ENCODE data around the gene ALAS1. TPM values are rescaled to one million over a fixed set of nuclear protein-coding genes. Genes with fewer than 3 reads are reported as not detected.
A peak's percentile ranks its signal among the peaks of the same experiment; 100 is the strongest.

The ALAS1 gene
- total RNA-seq, 1 experiment from 2014 or later: 80.2 TPM

GRCh38 chr3:52240886-52241370, 43.0 kb downstream of the ALAS1 start:
- no peaks in the 10 kb centered on the region for H3K9me3 Mint-ChIP-seq (ENCODE audit: low read depth, unreplicated experiment)
- intact Hi-C loops (cut with micrococcal nuclease; ENCODE audit: unreplicated experiment): no loop called here
- H3K4me3 Mint-ChIP-seq (ENCODE audit: low read depth, unreplicated experiment): peak overlapping the region; percentile 87
- peak overlapping the region; percentile 89 for H3K27ac Mint-ChIP-seq (ENCODE audit: unreplicated experiment)
- no peaks in the 10 kb centered on the region for H3K27me3 Mint-ChIP-seq (ENCODE audit: unreplicated experiment)
- CTCF ChIA-PET: interaction anchor here (0.5 to 1.2 kb wide), 5 partner anchors 9 to 98 kb away, joined by 4 to 6 read pairs (median 4); no protein-coding TSS in a partner anchor
- TF ChIP-seq CTCF (IDR thresholded peaks at IDR 0.05; ENCODE audit: unreplicated experiment): no peak
- H3K36me3 Mint-ChIP-seq (ENCODE audit: insufficient read depth, unreplicated experiment): peaks cover 50% of the 10 kb centered on the region
- peaks cover 22% of the 10 kb centered on the region for H3K4me1 Mint-ChIP-seq (ENCODE audit: low read depth, unreplicated experiment)
- no TSS peak for BruUV-seq (replicated peaks)
- no peak for DNase-seq

DNA sequence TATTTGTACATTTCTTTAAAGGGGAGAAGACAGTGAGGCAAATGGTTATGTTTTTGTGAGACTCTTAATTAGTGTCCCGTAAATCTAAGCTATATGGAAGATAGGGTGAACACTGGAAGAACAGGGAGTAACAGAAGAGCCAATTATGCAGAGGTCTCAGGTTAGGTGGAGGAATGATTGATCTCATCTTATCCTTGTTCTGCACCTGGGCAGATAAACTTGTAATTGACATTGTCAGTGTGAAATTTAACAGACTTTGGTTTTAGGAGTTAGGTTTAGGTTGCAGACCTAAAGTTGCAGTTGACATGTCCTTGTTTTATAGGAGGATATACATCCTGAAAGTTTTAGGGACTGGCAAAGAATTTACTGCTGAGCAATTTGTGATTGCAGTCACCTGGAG, 44.1 kb downstream of the ALAS1 start:
- intact Hi-C loops (cut with micrococcal nuclease; ENCODE audit: unreplicated experiment): no loop called here
- Mint-ChIP-seq H3K36me3 (ENCODE audit: insufficient read depth, unreplicated experiment) (peaks cover 54% of the 10 kb centered on the region), H3K9me3 (ENCODE audit: low read depth, unreplicated experiment) (no peaks in the 10 kb centered on the region), H3K4me1 (ENCODE audit: low read depth, unreplicated experiment) (peaks cover 22% of the 10 kb centered on the region), H3K4me3 (ENCODE audit: low read depth, unreplicated experiment) (no peak overlapping the region), H3K27ac (ENCODE audit: unreplicated experiment) (no peak overlapping the region), H3K27me3 (ENCODE audit: unreplicated experiment) (no peaks in the 10 kb centered on the region)
- BruUV-seq (replicated peaks): no TSS peak
- CTCF ChIA-PET: no interaction called here
- no peak for DNase-seq
- no peak for TF ChIP-seq CTCF (IDR thresholded peaks at IDR 0.05; ENCODE audit: unreplicated experiment)

- peaks cover 22% of the 10 kb centered on the region for H3K4me1 Mint-ChIP-seq (ENCODE audit: low read depth, unreplicated experiment)
- CTCF ChIA-PET: interaction anchor here (0.6 kb wide), 1 partner anchor 145 kb away, joined by 4 read pairs; no protein-coding TSS in a partner anchor
These were observed 46.0 kb downstream of the ALAS1 start for GRCh38 chr3:52243791-52244628.

More at GRCh38 chr3:52243791-52244628, 46.0 kb downstream of the ALAS1 start:
- intact Hi-C loops (cut with micrococcal nuclease; ENCODE audit: unreplicated experiment): no loop called here
- TF ChIP-seq CTCF (IDR thresholded peaks at IDR 0.05; ENCODE audit: unreplicated experiment): no peak
- Mint-ChIP-seq H3K9me3 (ENCODE audit: low read depth, unreplicated experiment) (no peaks in the 10 kb centered on the region), H3K36me3 (ENCODE audit: insufficient read depth, unreplicated experiment) (peaks cover 51% of the 10 kb centered on the region), H3K27ac (ENCODE audit: unreplicated experiment) (peak overlapping the region; percentile 41), H3K27me3 (ENCODE audit: unreplicated experiment) (no peaks in the 10 kb centered on the region), H3K4me3 (ENCODE audit: low read depth, unreplicated experiment) (peak overlapping the region; percentile 26)
- DNase-seq: peak; percentile 52
- BruUV-seq (replicated peaks): no TSS peak
